Fibroblast of the aortic adventitia (primary cell): ENCODE results near the gene FITM1. TPM values are rescaled to one million over a fixed set of nuclear protein-coding genes. Genes with fewer than 3 reads are reported as not detected.

Experiments used
- DNase-seq: peaks from one replicate; pipeline ENCODE4 v3.0.0-alpha.2; 2010; ENCODE audit warnings: low read depth
- H3K4me3 ChIP-seq: 2 replicates; pipeline ENCODE4 v1.5.1; 2011; ENCODE audit warnings: low read depth, mild to moderate bottlenecking, control low read depth, low read length, moderate library complexity
- total RNA-seq: library from RNA; depleted of rRNA; stranded (reverse); fragments of >200 nt; gene quantifications from 2 replicates; pipeline ENCODE4 v1.2.3, GENCODE V29; 2012; ENCODE audit warnings: low replicate concordance
- TF ChIP-seq, protein P1 (sequence below): IDR thresholded peaks from 2 replicates; pipeline ENCODE4 v1.5.1; 2011; ENCODE audit warnings: mild to moderate bottlenecking, low read length, control low read depth, inconsistent platforms; ENCODE audit not compliant: insufficient read depth

Gene FITM1
- total RNA-seq, 1 donor, result 0.18 TPM

DNA sequence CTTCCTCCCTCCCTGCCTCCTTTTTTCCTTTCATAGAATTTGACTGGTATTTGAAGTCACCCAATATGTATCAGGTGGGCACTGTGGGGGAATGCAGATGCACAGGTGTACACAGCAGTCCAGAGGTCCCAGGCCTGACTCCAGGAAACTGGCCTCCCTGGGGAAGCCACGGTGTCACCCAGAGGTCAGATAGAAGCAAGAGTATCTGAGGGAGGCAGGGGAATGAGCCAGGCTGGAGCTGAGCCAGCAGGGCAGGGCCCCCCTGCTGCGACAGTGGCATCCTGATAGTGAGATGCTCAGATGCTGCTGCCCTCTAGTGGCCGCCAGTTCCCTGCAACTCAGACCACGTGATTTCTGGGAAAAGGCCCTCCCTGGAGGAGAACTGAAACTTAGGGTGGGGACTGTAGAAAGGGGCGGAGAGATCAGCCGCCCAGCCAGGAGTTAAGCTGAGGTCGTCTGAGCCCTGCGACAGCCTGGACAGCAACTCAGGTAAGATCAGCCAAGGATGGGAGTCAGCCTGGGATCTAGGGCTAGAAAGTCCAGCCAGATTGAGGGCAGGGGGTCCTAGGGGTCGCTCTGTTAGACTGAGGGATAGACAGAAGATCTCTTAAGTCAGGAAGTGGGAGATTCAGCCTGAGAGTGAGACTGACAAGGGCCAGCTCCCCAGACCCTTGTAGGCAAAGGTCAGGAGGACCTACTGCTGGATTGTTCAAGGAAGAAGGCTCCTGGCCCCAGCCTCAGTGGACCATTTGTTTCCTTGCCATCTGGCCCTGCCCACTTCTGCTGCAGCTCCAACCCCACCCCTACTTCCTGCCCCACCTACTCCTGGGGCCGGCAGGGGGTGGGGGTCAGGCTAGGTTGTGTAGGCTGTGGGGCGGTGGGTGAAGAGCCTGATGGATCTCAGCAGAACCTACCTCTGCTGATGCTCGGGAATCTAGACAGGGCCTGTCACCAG, 30.7 kb downstream of the FITM1 start, which contains the start of gene IRF9:
Gene IRF9 (plus strand): TSS at position 416 of the 955 bp plus-strand sequence. CDS start 880 bp downstream, outside the sequence.
- TF ChIP-seq, protein P1, sequence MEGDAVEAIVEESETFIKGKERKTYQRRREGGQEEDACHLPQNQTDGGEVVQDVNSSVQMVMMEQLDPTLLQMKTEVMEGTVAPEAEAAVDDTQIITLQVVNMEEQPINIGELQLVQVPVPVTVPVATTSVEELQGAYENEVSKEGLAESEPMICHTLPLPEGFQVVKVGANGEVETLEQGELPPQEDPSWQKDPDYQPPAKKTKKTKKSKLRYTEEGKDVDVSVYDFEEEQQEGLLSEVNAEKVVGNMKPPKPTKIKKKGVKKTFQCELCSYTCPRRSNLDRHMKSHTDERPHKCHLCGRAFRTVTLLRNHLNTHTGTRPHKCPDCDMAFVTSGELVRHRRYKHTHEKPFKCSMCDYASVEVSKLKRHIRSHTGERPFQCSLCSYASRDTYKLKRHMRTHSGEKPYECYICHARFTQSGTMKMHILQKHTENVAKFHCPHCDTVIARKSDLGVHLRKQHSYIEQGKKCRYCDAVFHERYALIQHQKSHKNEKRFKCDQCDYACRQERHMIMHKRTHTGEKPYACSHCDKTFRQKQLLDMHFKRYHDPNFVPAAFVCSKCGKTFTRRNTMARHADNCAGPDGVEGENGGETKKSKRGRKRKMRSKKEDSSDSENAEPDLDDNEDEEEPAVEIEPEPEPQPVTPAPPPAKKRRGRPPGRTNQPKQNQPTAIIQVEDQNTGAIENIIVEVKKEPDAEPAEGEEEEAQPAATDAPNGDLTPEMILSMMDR, result peak; percentile 88
- peak within 1 kb of the TSS; percentile 70 for H3K4me3 ChIP-seq
- peak; percentile 96 for DNase-seq

DNA sequence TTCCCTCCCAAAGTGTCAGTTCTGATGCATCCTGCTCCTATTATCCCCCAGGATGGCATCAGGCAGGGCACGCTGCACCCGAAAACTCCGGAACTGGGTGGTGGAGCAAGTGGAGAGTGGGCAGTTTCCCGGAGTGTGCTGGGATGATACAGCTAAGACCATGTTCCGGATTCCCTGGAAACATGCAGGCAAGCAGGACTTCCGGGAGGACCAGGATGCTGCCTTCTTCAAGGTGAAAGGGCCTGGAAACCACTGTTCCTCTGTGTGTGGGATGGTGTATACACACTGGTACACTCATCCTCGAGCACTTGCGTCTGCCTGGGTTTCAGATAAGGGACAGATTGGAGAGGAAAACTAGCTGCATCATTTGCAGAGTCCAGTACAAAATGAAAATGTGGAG, 31.6 kb downstream of the FITM1 start:
- DNase-seq, result peak; percentile 44
- peak overlapping the region; percentile 70 for H3K4me3 ChIP-seq
- TF ChIP-seq, protein P1, result no peak

DNA sequence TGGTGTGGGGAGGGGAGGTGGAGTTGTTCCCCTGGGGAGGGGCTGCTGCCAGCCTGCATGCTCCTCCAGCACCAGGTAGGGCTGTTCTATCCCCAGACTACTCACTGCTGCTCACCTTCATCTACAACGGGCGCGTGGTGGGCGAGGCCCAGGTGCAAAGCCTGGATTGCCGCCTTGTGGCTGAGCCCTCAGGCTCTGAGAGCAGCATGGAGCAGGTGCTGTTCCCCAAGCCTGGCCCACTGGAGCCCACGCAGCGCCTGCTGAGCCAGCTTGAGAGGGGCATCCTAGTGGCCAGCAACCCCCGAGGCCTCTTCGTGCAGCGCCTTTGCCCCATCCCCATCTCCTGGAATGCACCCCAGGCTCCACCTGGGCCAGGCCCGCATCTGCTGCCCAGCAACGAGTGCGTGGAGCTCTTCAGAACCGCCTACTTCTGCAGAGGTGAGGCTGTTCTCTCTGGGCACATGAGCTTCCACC, 34.1 kb downstream of the FITM1 start:
- no peak for DNase-seq
- TF ChIP-seq, protein P1, result no peak
- no peak overlapping the region for H3K4me3 ChIP-seq

DNA sequence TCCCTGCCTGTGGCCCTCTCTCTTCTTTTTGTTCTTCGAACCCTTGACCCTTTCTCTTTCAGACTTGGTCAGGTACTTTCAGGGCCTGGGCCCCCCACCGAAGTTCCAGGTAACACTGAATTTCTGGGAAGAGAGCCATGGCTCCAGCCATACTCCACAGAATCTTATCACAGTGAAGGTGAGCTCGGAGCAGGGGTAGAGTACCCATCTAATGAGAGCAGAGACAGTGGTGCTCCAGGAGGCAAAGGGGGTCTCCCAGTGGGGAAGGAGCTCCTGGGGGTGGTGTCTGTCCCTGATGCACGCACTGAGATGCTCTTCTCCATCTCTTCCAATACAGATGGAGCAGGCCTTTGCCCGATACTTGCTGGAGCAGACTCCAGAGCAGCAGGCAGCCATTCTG, 35.3 kb downstream of the FITM1 start:
- DNase-seq, result no peak
- TF ChIP-seq, protein P1, result no peak
- H3K4me3 ChIP-seq, result no peak overlapping the region

DNA sequence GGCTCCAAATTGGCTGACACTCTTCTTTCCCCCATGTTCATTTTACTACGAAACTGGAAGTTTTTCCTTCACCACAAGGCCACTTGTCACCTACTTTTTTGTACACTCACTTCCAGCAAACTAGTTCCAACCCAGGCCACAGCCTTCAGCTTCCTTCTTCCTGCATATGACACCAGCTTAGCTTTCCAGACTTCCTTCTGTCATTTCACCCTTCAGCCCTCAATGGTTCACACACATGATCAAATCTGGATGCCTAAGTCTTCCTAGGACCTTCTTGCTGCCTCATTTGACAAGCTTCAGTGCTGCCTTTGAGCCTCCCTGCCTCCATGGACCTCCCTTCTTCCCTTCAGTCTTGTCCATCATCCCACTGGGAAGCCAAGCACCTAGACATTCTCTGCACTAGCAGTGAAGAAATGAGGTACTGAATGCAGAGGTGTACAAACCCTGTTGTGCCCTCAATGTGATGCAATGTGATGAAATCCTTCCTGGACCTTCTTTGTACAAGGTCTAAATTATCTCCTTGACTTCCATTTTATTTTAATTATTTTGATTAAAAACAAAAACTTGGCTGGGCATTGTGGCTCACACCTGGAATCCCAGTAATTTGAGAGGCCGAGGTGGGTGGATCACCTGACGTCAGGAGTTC, 37.1 kb downstream of the FITM1 start:
- H3K4me3 ChIP-seq, result no peak overlapping the region
- TF ChIP-seq, protein P1, result no peak
- peak; percentile 16 for DNase-seq

DNA sequence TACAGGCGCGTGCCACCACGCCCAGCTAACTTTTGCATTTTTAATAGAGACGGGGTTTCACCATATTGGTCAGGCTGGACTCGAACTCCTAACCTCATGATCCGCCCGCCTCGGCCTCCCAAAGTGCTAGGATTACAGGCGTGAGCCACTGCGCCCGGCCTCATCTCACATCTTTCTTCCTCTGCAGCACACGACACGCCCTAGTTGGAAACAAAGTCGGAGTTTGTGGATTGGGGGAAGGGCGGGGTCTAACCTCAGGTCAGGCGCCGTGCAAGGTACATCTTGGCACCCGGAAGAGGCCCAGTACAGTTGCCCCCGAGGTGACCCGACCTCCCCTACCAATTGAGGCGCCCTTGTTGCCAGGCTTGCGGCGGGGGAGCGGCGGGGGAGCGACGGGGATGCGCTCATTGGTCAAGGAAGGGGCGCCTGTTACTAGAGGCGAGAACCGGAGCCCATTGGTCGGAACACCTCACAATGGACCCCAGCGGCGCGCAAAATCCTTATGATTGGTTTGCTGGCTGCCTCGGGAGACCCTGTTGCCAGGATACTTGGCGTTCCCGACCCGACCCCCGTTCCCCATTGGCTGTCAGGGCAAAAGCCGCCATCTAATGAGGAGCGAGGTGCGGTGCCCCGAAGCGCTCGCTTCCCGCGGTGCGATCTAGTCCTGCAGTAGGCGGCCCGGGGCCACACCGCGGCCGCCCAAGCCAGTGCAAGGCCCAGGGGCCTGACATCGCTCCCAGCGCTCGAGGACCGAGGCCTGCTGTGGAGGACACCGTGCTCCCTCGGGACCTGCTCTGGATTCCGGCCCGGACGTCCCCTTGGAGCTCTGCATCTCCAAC, 41.2 kb downstream of the FITM1 start, which contains the start of gene REC8:
Gene REC8 (plus strand): TSS at position 659 of the 839 bp plus-strand sequence. CDS start 473 bp downstream, outside the sequence.
- TF ChIP-seq, protein P1, result no peak
- H3K4me3 ChIP-seq, result no peak within 1 kb of the TSS
- no peak for DNase-seq
